ENCODE data around the gene SST.

The SST gene

DNA sequence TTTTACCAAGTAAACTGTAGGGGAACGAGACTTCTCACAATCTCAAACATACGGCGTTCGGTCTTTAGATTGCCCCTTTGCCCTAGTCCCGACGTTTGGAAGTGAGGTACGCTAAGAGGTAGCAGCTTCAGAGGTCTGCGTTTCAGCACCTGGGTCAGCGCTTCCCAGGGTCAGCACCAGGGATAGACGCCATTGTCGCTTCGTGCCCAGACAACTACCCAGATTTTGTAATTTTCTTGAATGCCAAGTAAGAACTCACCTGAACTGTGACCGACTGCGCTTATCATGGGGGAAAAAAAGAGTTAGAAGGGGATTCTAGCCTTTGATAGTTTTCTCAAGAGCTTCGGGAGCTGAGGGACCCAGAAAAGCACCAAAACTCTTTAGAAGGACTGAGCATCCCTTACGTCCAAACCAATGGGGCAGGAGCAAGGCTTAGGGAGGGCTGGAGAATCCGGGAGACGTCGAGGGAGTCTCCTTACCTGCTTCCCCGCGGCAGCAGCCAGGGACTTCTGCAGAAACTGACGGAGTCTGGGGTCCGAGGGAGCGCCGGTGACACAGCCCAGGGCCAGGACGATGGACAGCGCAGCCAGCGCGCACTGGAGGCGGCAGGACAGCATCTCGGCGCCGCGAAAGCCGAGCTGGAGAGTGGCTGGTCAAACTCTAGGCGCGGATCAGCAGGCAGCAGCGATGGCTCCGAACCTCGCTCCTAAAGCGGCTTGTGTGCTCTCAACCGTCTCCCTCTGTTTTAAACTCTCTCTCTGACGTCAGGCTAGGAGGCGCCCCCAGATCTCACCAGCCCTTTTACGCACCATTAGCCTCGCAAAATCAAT, at the start of gene SST:
SST (minus strand) TSS at position 720 of the 830 bp plus-strand sequence; CDS start at position 617, 103 bp downstream.
- DNase-seq, result no peak

- no peak for DNase-seq
Measured at GRCh38 chr3:187719628-187720336, 49.6 kb upstream of the SST start.

DNA sequence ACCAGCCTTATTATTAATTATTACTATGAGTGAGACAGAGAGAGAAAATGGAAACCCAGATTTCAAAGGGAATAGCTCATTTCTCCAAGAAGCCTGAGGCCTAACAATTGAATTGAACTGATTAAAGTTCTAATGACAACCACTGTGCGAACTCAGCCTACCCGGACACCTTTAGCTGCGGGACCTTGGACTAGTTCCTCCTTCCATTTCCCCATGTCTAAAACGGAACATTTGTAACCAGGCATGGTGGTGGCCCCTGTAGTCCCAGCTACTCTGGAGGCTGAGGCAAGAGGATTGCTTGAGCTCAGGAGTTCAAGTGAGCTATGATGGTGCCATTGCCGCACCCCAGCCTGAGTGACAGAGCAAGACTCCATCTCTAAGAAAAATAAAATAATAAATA, 48.6 kb upstream of the SST start:
- DNase-seq, result peak; percentile 10

DNA sequence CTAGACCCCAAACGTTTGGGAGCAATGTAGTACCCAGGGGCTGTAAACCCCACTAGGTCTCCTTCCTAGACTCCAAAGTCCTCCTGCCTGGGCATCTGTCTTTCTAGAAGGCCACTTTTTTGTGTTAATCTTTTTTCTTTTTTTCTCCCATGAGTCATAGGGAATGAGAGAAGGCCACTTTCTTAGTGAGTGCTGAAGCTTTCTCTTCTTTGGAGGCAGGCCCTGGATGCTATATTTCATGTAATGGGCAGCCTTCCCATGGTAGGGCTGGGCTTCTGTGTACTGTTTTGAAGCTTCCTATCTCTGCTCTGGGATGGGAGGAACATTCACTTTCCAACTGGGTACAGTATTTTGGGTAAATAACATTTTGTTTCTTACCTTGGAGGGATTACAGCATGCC, 47.4 kb upstream of the SST start:
- no peak for DNase-seq

DNA sequence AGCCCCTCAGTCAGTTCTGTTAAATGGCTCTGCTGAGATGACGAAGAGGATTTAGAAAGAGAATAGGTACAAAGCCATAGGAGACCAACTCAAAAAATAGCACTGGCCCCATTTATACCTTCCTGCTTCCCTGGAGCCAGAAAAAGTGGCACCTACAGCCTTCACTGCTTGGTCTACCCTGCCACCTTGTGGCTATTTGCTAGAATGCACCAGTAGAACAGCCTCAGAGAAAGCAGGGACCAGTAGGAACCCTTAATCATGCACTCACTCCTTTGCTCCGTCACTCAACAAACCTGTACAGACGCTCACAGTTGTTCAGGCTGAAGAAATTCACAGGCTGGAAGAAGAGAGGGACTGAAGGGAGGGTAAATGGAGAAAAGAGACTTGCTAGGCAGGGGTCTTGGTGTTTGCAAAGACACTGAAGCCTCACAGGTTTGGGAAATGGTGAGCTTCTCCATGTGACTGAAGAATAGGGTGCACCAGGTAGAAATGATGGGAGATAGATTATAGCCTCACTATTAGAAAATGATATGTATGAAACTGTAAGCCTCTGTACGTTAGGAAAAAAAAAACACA, 44.3 kb upstream of the SST start:
- DNase-seq, result peak; percentile 42

DNA sequence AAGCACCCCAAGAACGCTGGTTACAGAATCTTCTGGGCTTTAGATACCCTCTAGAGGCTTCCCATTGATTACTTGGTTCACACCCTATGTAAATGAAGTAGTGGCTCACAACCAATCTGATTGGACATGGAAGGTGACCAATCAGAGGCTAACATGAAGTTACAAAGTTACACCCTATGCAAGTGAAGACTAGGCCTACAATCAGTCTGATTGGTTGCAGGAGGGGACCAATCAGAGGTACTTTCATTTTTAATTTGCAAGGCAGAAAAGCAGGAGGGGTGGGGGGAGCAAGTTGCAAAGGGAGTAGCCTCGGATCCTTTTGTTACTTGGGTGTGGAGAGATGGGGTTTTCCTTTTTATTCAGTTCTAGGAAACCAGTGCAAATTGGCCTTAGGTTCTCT, 43.3 kb upstream of the SST start:
- peak; percentile 61 for DNase-seq

DNA sequence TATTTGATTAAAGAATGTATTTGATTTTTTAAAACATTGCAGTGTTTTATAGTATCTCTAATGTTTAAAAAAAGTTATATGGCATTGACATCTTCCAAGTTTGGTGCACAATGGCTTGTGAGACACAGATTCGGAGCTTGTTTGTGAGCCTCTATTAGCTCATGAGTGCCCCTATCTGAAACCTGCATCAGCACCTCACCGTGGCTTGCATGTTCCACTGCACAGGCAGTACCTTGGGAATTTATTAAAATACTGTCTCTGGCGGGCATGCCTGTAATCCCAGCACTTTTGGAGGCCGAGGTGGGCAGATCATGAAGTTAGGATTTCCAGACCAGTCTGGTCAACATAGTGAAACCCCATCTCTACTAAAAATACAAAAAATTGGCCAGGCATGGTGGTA, 39.0 kb upstream of the SST start:
- DNase-seq, result no peak

GRCh38 chr3:187708696-187709095, 38.5 kb upstream of the SST start:
- DNase-seq, result no peak

DNA sequence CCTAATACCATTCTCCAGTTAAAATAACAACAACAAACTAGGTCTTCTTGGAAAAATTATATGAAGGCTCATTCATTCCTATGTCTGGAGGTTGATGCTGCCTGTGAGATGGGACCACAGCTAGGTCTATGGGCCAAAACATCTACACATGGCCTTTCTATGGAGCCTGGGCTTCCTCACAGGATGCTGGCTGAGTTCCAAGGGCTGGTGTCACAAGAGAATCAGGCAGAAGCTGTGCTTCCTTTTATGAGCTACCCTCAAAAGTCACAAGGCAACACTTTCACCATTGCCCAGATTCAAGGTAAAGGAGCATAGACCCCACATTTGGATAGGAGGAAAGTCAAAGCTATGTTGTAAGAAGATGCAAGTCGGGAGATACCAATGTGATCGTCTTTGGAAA, 36.8 kb upstream of the SST start:
- DNase-seq, result peak; percentile 56

DNA sequence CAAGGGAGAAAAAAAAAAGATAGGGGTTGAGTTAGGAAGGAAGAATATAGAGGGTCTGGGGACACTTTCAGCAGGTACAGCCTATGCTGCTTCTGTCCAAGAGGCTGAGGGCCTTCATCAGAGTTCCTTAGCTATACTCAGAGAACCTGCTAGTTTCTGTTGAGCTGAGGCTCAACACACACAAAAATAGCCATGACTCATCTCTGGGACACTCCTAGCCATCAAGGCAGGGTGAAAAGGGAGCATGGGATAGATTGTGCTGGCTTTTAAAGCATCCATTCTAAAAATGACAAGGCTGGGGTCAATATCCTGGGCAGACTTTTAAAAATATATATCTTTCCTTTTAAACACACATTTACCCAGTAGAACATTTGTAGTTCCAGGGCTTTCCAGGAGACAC, 35.0 kb upstream of the SST start:
- no peak for DNase-seq

DNA sequence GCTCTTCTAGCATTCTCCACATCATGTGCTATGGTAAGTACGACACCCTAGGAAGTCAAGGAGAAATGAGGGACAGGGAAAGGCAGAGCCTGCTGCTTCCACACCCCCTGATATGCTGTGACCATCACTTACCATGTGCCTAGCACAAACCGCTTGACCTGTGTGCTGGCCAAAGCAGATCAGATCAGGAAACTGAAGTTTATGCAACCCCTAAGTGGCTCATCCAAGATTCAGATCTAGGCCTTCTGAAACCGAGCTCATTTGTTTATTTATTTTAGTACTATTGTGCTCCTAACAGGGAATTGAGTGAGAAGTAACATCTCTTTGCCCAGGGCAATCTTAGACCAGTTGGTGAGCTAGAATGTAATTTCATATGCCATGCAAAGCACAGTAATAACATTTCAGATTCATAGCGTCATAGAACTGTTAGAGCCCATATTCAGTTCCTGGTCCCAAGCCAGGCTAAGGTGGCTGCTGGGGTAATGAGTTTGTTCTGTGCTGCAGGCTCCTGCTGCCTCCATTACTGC, 32.4 kb upstream of the SST start, which contains the start of gene RTP2:
RTP2 (minus strand) TSS at position 51 of the 527 bp plus-strand sequence. CDS start 429 bp downstream, outside the sequence.
- DNase-seq, result no peak

DNA sequence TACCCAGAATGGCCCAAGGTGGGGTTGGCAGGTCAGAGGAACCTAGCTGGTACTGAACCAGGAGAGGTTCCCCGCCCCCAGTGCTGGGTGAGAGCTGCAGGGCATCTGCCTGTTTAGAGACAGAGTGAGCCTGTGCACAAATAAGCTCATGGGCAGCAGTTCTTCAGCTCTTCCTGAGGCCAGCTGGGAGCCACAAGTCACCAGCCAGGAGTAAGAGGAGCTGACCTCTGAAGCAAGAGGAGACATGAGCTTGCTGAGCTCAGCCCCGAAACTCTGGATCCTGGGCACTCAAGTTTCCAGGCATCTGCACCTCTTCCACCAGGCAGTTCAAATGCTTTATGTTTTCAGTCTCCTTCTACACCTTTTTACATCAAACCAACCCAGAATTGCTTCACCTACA, 30.1 kb upstream of the SST start:
- no peak for DNase-seq

DNA sequence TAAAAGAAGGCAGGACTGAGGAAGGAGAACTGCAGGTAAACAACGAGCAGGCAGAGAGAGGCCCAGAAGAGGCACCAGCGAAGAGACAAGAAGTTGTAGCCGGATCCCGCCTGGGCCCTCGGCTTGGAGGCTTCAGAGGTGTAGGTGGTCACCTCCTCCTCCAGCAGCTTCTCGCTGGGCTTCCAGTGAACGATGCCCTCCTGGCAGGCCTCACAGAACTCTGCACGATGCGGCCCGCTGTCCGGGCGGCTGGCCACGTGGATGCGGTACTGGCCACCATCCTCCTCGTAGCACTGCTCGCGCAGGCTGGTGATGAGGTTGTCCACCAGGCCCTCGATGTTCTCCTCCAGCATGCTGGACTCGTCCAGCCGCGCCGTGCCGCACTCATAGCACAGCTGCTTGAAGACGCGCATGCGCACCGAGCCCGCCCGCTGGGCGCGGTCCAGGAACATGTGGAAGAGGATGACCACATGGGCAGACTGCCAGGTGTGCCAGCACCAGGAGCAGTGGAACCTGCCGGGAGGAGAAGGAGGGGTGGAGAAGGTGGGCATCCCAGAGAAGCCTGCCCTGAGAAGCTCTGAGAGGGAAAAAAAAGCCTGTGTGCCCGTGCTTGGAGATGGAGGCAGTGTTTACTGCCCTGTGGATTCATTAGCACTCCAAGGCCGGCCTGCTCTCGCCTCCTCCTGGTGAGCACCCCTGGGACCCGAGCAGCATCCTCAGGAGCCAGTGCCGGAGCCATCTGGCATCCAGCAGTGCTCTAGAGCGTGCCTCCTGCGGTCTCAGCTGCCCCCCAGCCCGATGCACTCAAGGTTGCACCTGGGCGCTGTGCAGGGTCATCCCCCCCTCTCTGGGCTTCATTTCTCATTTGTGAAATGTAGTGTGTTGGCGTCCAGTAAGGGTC, 28.6 kb upstream of the SST start:
- no peak for DNase-seq

DNA sequence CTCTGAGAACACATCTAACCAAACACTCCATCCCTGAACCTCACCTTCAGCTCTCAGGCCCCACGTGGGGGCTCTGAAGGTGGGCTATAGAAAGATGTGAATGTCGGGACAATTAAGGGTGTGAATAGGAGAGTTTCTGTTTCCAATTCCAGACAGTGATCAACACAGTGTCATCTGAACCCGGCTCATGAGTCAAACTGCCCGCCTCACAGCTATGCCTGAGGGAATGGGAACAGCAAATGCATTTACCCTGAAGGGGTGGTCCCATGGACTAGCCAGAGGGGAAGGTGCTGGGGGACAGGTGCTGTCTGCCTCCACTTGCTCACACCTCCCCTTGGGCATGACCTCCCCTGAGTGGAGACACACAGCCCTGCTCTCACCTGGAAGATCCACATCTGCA, 25.8 kb upstream of the SST start:
- no peak for DNase-seq

GRCh38 chr3:187695449-187695848, 25.3 kb upstream of the SST start:
- no peak for DNase-seq

DNA sequence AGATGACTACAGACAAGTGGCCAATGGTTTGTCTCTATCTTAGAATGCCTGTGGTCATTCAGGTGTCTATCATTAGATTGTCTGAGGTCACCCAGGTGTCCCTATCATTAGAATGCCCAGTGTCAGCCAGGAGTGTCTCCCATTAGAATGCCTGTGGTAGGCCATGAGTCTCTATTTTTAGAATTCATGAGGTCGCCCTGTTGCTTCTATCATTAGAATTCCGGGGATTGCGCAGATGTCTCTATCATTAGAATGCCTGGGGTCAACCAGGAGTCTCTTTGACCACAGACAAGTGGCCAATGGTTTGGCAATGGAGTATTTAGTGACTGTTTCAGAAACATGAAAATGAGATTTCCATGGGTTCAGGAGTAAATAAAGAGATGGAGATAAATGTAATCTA, 24.6 kb upstream of the SST start:
- peak; percentile 24 for DNase-seq

DNA sequence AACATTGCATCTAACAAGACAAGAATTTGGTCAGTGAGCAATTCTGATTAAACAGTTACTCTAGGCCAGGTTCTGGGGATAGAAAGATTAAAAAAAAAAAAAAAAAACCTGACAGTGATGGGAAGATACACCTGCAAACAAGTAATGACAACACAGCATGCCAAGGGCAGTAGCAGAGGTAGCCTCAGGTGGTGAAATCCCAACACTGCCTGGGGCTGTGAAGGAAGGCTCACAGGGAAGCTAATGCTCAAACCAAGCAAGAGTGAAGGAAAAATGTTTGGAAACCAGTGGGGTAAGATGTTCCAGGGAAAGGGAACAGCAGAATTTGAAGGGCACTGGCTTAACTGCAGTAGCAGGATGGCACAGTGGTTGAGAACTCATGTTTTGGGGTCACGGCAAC, 23.2 kb upstream of the SST start:
- DNase-seq, result no peak

DNA sequence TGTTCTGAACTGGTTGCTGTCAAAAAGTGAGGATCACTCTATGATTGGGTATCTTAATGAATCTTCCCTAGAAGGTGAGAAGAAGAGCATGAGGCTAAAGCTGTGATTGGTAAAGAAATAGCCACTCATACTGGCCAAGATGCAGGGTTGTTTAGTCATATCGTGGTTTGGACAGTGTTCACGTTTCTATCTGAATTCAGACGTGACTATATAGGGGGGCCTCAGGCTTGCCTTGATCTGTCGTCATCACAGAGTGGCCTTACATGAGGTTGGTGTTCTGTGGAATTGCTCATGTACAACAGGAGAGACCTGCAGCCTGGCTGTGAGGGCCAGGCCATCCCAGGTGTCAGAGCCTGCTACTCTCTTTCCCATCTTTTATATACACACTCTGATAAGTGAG, 19.8 kb upstream of the SST start:
- no peak for DNase-seq

DNA sequence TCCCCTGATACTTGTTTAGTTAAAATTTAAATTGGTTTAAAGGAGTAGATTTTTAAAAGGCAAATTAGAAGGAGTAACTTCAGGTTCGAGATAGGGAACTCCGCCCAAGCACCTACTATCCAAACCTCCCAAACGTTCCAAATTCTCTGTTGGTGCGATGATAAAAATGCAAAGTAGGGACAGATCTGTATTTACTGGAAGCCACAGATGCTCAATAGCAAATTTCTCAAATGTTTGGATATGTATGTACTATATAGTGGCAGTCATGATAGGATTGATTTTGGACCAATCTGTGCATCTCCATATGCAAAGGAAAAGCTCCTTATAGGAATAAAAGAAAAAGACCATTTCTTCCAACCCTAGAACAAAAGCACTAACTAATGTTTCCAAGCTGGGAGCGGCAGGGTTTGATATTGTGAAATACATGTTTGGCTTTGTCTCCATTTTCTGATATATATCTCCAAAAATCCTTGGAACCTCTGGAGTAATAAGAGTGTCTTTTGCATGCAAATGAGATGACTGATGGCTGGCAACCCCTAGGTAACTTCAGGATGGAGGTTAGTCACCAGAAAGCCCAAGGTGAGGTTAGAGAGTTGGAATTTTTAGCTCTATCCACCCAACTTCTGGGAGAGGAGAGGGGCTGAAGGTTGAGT, 16.6 kb upstream of the SST start:
- no peak for DNase-seq

- no peak for DNase-seq
Measured at GRCh38 chr3:187685948-187686347, 15.8 kb upstream of the SST start.

DNA sequence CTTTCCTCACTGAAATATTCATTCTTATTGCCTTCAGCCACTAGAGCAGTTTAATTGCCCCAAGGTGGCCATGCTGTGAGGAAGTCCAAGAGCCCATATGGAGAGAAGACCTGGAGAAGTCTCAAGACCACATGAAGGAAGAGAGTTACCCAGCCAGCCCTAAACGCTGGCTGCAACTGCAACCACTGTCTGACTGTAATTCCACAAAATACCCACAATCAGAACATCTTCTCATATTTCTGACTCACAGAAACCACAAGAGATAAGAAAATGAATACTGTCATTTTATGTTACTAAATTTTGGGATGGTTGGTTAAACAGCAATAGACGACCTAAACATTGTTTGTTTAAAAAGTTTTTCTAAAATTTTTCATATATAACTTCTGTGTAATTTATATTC, 14.7 kb upstream of the SST start:
- DNase-seq, result peak; percentile 79

- DNase-seq, result no peak
Measured at GRCh38 chr3:187684444-187684843, 14.2 kb upstream of the SST start.

Measured in MV-4-11 (cell line).